GM21526 (cell line): ENCODE results near the gene GLIPR1L2.
"Not testable (repeated sequence)": the region's sequence is repeated elsewhere in the genome, so short reads cannot be mapped to it uniquely, and the experiment has no call there.

Experiments used
- ATAC-seq: cut with Tn5 transposase; IDR thresholded peaks from one replicate; pipeline ENCODE4 v1.9.1; 2021; ENCODE audit warnings: moderate library complexity; ENCODE audit not compliant: unreplicated experiment, low FRiP score

Gene GLIPR1L2

GRCh38 chr12:75428767-75429166 lies 37.9 kb downstream of the GLIPR1L2 start:
- no peak for ATAC-seq

- no peak for ATAC-seq
These were observed 42.0 kb downstream of the GLIPR1L2 start for GRCh38 chr12:75432924-75433323.

- no peak for ATAC-seq
These were observed 46.7 kb downstream of the GLIPR1L2 start for GRCh38 chr12:75437564-75437963.

GRCh38 chr12:75438059-75438754 lies 47.3 kb downstream of the GLIPR1L2 start:
- no peak for ATAC-seq

GRCh38 chr12:75439048-75439447 lies 48.2 kb downstream of the GLIPR1L2 start:
- no peak for ATAC-seq

GRCh38 chr12:75439930-75440329 lies 49.0 kb downstream of the GLIPR1L2 start:
- no peak for ATAC-seq

GRCh38 chr12:75441687-75442449 lies 51.0 kb downstream of the GLIPR1L2 start:
- ATAC-seq, result not testable (repeated sequence)

GRCh38 chr12:75442454-75442853 lies 51.6 kb downstream of the GLIPR1L2 start:
- ATAC-seq, result not testable (repeated sequence)

GRCh38 chr12:75443709-75444108 lies 52.8 kb downstream of the GLIPR1L2 start:
- ATAC-seq, result no peak

GRCh38 chr12:75444429-75445136 lies 53.7 kb downstream of the GLIPR1L2 start:
- ATAC-seq, result no peak

- not testable (repeated sequence) for ATAC-seq
These were observed 54.2 kb downstream of the GLIPR1L2 start for GRCh38 chr12:75445137-75445507.

- no peak for ATAC-seq
These were observed 56.0 kb downstream of the GLIPR1L2 start for GRCh38 chr12:75446857-75447256.

GRCh38 chr12:75447691-75448393 lies 57.0 kb downstream of the GLIPR1L2 start:
- no peak for ATAC-seq

GRCh38 chr12:75452675-75453330 lies 61.9 kb downstream of the GLIPR1L2 start:
- ATAC-seq, result no peak

- no peak for ATAC-seq
These were observed 65.0 kb downstream of the GLIPR1L2 start for GRCh38 chr12:75455839-75456238.

- ATAC-seq, result no peak
These were observed 66.3 kb downstream of the GLIPR1L2 start for GRCh38 chr12:75457191-75457590.

- ATAC-seq, result not testable (repeated sequence)
These were observed 67.0 kb downstream of the GLIPR1L2 start for GRCh38 chr12:75457866-75458265.

- no peak for ATAC-seq
These were observed 68.9 kb downstream of the GLIPR1L2 start for GRCh38 chr12:75459755-75460154.

GRCh38 chr12:75460204-75460603 lies 69.3 kb downstream of the GLIPR1L2 start:
- no peak for ATAC-seq
